ENCODE data around the gene HJURP. TPM values are rescaled to one million over a fixed set of nuclear protein-coding genes. Genes with fewer than 3 reads are reported as not detected.

Gene HJURP
- total RNA-seq, 4 donors from 2014 or later = 0.20 to 1.1 TPM; not detected in 2

DNA sequence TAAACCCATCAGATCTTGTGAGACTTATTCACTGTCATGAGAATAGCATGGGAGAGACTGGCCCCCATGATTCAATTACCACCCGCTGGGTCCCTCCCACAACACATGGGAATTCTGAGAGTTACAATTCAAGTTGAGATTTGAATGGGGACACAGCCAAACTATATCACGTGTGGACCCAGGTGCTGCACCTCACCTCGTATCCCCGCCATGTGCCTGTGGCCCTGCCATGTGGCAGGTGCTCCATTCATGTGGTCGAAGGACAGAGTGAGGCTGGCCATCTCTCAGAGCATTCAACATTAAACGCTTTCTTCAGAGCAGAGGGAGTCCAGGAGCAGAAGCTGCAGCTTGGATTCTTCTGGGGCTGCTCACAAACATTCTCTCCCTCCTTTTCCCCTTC, 44.0 kb downstream of the HJURP start:
- TF ChIP-seq, protein P1, sequence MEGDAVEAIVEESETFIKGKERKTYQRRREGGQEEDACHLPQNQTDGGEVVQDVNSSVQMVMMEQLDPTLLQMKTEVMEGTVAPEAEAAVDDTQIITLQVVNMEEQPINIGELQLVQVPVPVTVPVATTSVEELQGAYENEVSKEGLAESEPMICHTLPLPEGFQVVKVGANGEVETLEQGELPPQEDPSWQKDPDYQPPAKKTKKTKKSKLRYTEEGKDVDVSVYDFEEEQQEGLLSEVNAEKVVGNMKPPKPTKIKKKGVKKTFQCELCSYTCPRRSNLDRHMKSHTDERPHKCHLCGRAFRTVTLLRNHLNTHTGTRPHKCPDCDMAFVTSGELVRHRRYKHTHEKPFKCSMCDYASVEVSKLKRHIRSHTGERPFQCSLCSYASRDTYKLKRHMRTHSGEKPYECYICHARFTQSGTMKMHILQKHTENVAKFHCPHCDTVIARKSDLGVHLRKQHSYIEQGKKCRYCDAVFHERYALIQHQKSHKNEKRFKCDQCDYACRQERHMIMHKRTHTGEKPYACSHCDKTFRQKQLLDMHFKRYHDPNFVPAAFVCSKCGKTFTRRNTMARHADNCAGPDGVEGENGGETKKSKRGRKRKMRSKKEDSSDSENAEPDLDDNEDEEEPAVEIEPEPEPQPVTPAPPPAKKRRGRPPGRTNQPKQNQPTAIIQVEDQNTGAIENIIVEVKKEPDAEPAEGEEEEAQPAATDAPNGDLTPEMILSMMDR (IDR thresholded peaks at IDR 0.05 in 4 of 5, conservative IDR thresholded peaks at IDR 0.05 in 1 of 5) = no peak
- TF ChIP-seq POLR2A (IDR thresholded peaks at IDR 0.05) = no peak
- in situ Hi-C loops (cut with MboI; ENCODE audit: low sequenced_read_pairs in 4 of 4) (no loop called here), intact Hi-C loops (cut with DNase I; ENCODE audit: low total_unique reads) (no loop called here)
- no peaks in the 10 kb centered on the region for H3K9me3 ChIP-seq
- DNase-seq = no peak
- no peak overlapping the region for H3K4me3 ChIP-seq
- no peak for ATAC-seq
- H3K4me1 ChIP-seq = no peaks in the 10 kb centered on the region
- no peak overlapping the region for H3K27ac ChIP-seq
- no peaks in the 10 kb centered on the region for H3K36me3 ChIP-seq
- H3K27me3 ChIP-seq = no peaks in the 10 kb centered on the region

DNA sequence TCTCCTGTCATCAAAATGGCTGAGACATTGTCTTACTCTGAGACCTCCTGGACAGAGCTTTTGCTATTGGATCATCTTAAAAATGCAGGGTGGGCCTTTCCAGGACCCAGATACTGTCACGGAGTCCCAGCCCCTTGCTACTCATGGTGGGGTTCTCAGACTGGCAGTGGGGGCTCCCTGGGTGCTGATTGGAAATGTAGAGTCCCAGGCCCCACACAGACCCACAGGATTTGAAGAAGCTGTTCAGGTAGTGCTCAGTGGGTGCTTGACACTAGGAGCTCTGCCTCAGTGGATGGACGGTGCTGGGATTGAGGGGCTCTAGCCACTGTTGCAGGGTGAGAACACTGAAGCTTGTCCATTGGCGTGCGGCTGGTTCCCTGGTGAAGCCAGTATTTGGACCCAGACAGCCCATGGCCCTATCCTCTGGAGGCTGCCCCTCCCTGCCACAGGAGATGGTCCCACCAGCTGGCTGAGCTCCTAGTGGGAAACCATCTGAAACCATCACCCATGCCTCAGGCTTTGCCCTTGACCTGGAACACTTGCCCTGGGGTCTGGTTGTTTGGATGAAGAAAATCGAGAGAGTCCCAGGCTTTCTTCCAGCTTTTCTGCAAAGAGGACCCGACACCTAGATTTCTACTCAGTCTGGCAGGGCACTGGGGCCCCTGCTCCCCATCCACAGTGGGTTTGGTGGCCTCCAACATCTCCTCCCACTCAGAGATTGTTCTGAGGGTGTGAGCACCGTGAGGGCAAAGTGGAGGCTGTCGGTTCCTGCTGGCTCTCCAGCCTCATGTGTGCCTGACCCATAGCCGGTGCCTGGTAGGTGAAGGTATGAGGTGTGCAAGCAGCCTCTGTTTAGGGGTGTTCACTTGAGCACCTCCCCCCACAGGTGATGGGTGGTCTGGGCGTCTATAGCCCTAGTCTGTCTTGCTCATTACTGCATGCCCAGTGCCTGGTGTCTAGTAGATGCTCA, 46.1 kb downstream of the HJURP start:
- in situ Hi-C loops (cut with MboI; ENCODE audit: low sequenced_read_pairs in 4 of 4) = no loop called here
- no peak for ATAC-seq

DNA sequence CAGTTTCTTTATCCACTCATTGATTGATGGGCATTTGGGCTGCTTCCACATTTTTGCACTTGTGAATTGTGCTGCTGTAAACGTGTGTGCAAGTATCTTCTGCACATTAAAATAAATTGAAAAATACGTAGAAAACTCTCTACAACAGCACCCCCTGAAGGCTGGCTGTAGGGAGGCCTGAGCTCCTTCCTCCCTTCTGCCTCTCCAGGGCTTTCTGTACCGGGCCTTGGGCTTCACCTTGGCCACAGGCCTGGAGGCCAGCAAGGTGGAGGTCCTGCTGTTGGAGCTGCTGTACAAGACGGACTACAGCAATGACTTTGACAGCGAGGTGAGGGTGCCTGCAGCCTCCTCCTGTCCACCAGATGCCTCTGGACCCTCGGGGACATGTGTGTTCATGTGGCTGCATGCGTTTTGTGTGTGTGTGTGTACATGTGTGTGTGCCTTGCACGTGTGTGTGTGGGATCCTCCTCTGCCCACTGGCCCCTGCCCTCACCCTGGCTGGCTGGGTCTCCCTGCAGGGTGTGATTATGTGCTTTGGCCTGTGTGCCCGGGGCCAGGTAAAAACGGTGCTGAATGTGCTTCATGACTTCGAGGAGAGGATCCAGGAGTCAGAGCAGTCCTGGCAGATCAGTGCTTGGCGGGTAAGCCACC, 47.0 kb downstream of the HJURP start:
- Histone ChIP-seq H3K4me1 (no peaks in the 10 kb centered on the region), H3K27me3 (no peaks in the 10 kb centered on the region), H3K27ac (no peak overlapping the region), H3K9me3 (no peaks in the 10 kb centered on the region), H3K4me3 (no peak overlapping the region), H3K36me3 (no peaks in the 10 kb centered on the region)
- in situ Hi-C loops (cut with MboI; ENCODE audit: low sequenced_read_pairs in 4 of 4) = no loop called here
- no peak for TF ChIP-seq POLR2A (IDR thresholded peaks at IDR 0.05)
- TF ChIP-seq, protein P1 (IDR thresholded peaks at IDR 0.05 in 4 of 5, conservative IDR thresholded peaks at IDR 0.05 in 1 of 5) = no peak
- intact Hi-C loops (cut with DNase I; ENCODE audit: low total_unique reads) = no loop called here
- ATAC-seq (no peak), DNase-seq (no peak)

More for the DNA sequence above, 46.1 kb downstream of the HJURP start:
- Histone ChIP-seq H3K4me3 (no peak overlapping the region), H3K9me3 (no peaks in the 10 kb centered on the region), H3K27me3 (no peaks in the 10 kb centered on the region), H3K27ac (no peak overlapping the region), H3K4me1 (no peaks in the 10 kb centered on the region), H3K36me3 (no peaks in the 10 kb centered on the region)
- TF ChIP-seq POLR2A (IDR thresholded peaks at IDR 0.05) = no peak
- TF ChIP-seq, protein P1 (IDR thresholded peaks at IDR 0.05 in 4 of 5, conservative IDR thresholded peaks at IDR 0.05 in 1 of 5) = no peak
- DNase-seq = no peak
- intact Hi-C loops (cut with DNase I; ENCODE audit: low total_unique reads) = no loop called here

DNA sequence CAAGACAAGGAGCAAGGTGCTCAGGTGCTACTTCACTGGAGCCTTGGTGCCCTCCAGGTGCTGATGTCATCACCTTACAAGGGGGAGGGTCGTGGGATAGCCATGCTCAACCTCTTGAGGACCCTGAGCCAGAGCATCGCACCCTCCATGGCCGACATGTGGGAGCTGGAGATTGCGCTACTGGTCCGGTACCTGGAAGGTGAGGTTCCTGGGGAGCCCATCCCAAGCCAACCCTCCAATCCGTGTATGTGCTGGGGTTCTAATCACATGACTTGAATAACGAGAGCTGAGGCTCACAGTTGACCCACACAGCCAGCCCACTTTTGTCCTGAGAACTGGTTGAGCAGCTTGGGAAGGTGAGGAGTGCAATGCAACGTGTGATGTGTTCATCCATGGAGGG, 50.3 kb downstream of the HJURP start:
- H3K27ac ChIP-seq = no peak overlapping the region
- H3K9me3 ChIP-seq = no peaks in the 10 kb centered on the region
- no peaks in the 10 kb centered on the region for H3K4me1 ChIP-seq
- no peak for DNase-seq
- no peaks in the 10 kb centered on the region for H3K36me3 ChIP-seq
- H3K27me3 ChIP-seq = no peaks in the 10 kb centered on the region
- no peak for TF ChIP-seq POLR2A (IDR thresholded peaks at IDR 0.05)
- TF ChIP-seq, protein P1 (IDR thresholded peaks at IDR 0.05 in 4 of 5, conservative IDR thresholded peaks at IDR 0.05 in 1 of 5) = no peak
- intact Hi-C loops (cut with DNase I; ENCODE audit: low total_unique reads) (no loop called here), in situ Hi-C loops (cut with MboI; ENCODE audit: low sequenced_read_pairs in 4 of 4) (no loop called here)
- no peak overlapping the region for H3K4me3 ChIP-seq
- no peak for ATAC-seq
